LoVo (cell line): ENCODE measurements around the gene NEK11.

Source experiments
- DNase-seq: peaks from one replicate; pipeline ENCODE4 v3.0.0-alpha.2; 2016; ENCODE audit warnings: low spot score

NEK11 gene

GRCh38 chr3:131026321-131027151, at the start of gene NEK11, which contains the start of gene ASTE1:
TSS of gene NEK11 (plus strand) at chr3:131026877. CDS start at chr3:131029709, 2,832 bp downstream.
TSS of gene ASTE1 (minus strand) at chr3:131026825. CDS start at chr3:131025306, 1,519 bp downstream.
- DNase-seq: peak; percentile 90

GRCh38 chr3:130979117-130979516, 47.6 kb upstream of the NEK11 start:
- no peak for DNase-seq

GRCh38 chr3:130981469-130981868, 45.2 kb upstream of the NEK11 start:
- DNase-seq: no peak

GRCh38 chr3:130990282-130990681, 36.4 kb upstream of the NEK11 start:
- DNase-seq: no peak

- no peak for DNase-seq
These were observed 35.6 kb upstream of the NEK11 start for GRCh38 chr3:130991126-130991525.

GRCh38 chr3:130992344-130992743, 34.3 kb upstream of the NEK11 start:
- DNase-seq: no peak

- DNase-seq: no peak
These were observed 29.4 kb upstream of the NEK11 start for GRCh38 chr3:130997289-130997688.

GRCh38 chr3:131001071-131001470, 25.6 kb upstream of the NEK11 start:
- DNase-seq: no peak

- no peak for DNase-seq
These were observed 22.1 kb upstream of the NEK11 start for GRCh38 chr3:131004603-131005002.

- DNase-seq: no peak
These were observed 19.4 kb upstream of the NEK11 start for GRCh38 chr3:131007256-131007655.

- no peak for DNase-seq
These were observed 18.9 kb upstream of the NEK11 start for GRCh38 chr3:131007782-131008181.

GRCh38 chr3:131008326-131008725, 18.4 kb upstream of the NEK11 start:
- no peak for DNase-seq

GRCh38 chr3:131009698-131010097, 17.0 kb upstream of the NEK11 start:
- DNase-seq: no peak

GRCh38 chr3:131018970-131019369, 7.7 kb upstream of the NEK11 start:
- no peak for DNase-seq

- DNase-seq: no peak
These were observed 6.5 kb upstream of the NEK11 start for GRCh38 chr3:131020122-131020693.

GRCh38 chr3:131025539-131025938, 1.1 kb upstream of the NEK11 start:
- no peak for DNase-seq

GRCh38 chr3:131028844-131029243, 2.2 kb downstream of the NEK11 start:
- DNase-seq: no peak

- no peak for DNase-seq
These were observed 5.0 kb downstream of the NEK11 start for GRCh38 chr3:131031660-131032059.

- DNase-seq: peak; percentile 46
These were observed 6.9 kb downstream of the NEK11 start for GRCh38 chr3:131033480-131034080.

GRCh38 chr3:131036200-131036816, 9.6 kb downstream of the NEK11 start:
- DNase-seq: no peak

- DNase-seq: no peak
These were observed 10.3 kb downstream of the NEK11 start for GRCh38 chr3:131036986-131037385.

GRCh38 chr3:131038326-131038725, 11.6 kb downstream of the NEK11 start:
- no peak for DNase-seq
